ENCODE results near the gene TMEM221. TPM values are rescaled to one million over a fixed set of nuclear protein-coding genes. Genes with fewer than 3 reads are reported as not detected.

The TMEM221 gene
- total and polyA plus RNA-seq, 2 donors (not counting 3 experiments of a cell fraction or from before 2014, with no cell fraction given), result 0.08 TPM; not detected in 1

DNA sequence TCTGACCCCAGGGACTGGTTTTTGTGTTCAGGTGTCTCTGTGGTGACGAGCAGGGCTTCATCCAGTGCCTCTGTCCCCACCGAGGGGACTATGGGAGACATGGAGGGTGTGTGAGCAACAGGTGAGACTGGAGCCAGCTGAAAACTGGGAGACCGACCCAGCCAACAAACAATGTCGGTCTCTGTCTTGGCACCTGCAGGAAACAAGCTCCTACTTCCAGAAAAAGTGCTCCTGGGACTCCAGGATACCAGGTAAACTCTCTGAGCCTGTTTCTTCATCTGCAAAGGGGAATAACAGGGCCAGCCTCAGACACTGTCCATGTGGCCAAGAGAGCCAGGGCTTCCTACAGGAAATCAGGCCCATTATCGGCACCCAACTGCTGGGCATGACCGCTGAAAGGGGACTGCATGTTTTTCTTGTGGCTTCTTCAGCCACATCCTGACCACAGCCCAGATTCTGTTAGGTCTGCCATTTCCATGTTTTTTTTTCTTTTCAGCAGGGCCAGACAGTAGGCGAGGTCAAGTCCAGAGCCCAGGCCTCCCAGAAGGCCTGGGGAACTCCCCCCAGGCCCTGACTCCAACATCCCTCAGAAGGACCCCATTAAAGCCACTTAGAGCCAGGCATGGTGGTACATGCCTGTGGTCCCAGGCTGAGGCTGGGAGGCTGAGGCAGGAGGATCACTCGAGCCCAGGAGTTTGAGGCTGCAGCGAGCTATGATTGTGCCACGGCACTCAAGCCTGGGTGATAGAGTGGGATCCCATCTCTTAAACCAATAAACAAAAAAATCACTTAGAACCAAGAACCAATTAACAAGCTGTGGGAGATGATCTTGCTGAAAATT, 42.2 kb downstream of the TMEM221 start:
- DNase-seq (ENCODE audit: low read depth, low spot score), result peak; percentile 41
- H3K4me1 ChIP-seq (ENCODE audit: control insufficient read depth, extremely low read depth, insufficient read depth, low read length), result peaks cover 22% of the 10 kb centered on the region
- H3K9ac ChIP-seq (replicated peaks; ENCODE audit: extremely low read depth, insufficient read depth, low read length), result no peak overlapping the region
- TSS peak; percentile 87 for BruUV-seq (replicated peaks)
- H3K27ac ChIP-seq (ENCODE audit: insufficient read depth, low read depth, low read length), result peak overlapping the region; percentile 7
- H2AFZ ChIP-seq (ENCODE audit: low read depth, low read length), result peak overlapping the region; percentile 4
- H3K79me2 ChIP-seq (ENCODE audit: control insufficient read depth, insufficient read depth, low read length), result peaks cover 8% of the 10 kb centered on the region
- no peaks in the 10 kb centered on the region for H3K27me3 ChIP-seq (ENCODE audit: control insufficient read depth in 2 of 2, insufficient read depth in 2 of 2, low read length in 2 of 2)
- H3K4me3 ChIP-seq (replicated peaks in 1 of 3; ENCODE audit: insufficient read depth in 1 of 3, low read depth in 1 of 3, low read length in 3 of 3), result no peak overlapping the region
- CTCF ChIA-PET, result interaction anchor here (0.9 to 1.8 kb wide), 7 partner anchors 9 to 453 kb away, joined by 3 to 7 read pairs (median 3); partner anchors contain the start of gene MVB12A
- H3K4me2 ChIP-seq (ENCODE audit: insufficient read depth, low read length), result peak overlapping the region; percentile 64
- TF ChIP-seq, protein P1, sequence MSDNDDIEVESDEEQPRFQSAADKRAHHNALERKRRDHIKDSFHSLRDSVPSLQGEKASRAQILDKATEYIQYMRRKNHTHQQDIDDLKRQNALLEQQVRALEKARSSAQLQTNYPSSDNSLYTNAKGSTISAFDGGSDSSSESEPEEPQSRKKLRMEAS (IDR thresholded peaks at IDR 0.05; ENCODE audit: insufficient read depth, insufficient read length), result peak; percentile 18
- no peak for TF ChIP-seq POLR2A (IDR thresholded peaks at IDR 0.05; ENCODE audit: low read depth, low read length)
- H4K20me1 ChIP-seq (replicated peaks; ENCODE audit: control insufficient read depth, extremely low read depth, insufficient read depth, low read length), result no peaks in the 10 kb centered on the region
- POLR2A ChIA-PET, result interaction anchor here (1.5 kb wide), 1 partner anchor 12 kb away, joined by 4 read pairs; no protein-coding TSS in a partner anchor
- intact Hi-C loops (cut with micrococcal nuclease) (loop anchor here (10.0 kb wide), 1 partner anchor 149 kb away; the partner anchor contains the start of gene COLGALT1), dilution Hi-C loops (cut with MboI; ENCODE audit: extremely low pct_ligation_motif_present, low sequenced_read_pairs) (no loop called here)
- H3K9me3 ChIP-seq (replicated peaks; ENCODE audit: control insufficient read depth, insufficient read depth, low read length), result no peaks in the 10 kb centered on the region
- peak; percentile 77 for FAIRE-seq
- no peaks in the 10 kb centered on the region for H3K9me1 ChIP-seq (replicated peaks; ENCODE audit: control insufficient read depth, extremely low read depth, insufficient read depth, low read length)
- no peaks in the 10 kb centered on the region for H3K36me3 ChIP-seq (ENCODE audit: control insufficient read depth in 2 of 2, extremely low read depth in 1 of 2, insufficient read depth in 2 of 2, low read length in 2 of 2)

DNA sequence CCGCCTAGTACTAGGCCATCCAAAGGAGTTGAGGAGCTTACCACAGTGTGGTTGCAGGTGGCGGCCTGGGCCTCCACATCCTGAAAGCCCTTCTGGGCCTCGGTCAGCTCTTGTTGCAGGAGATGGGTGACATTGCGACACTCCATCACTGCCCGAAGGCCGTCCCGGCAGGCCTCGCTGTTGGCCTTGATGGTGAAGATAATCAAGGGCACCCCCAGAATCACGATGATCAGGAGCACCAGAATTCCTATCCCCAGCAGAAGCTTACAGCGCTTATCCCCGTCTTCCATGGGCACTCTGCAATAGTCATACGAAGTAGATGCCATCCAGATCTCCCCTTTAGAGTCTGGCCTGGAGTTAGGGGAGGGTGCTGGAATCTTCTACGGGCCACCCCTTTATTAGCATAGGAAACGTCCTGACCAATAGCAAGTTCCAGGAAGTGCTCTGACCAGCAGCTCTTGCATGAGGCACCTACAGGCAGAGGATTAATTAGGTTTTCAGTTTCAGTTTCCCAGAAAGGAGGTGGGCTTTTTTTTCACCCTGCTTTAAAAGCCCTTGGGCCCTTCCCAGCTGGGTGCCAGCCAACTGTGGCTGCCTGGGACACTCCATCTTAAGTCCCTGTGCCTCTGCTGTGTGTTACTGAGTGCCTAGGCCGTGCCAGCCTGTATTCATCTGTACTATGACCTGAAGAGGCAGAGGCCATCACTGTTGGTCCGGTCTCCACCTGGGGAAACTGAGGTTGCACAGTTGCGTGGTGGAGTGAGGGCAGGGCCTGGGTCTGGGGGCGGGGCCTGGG, 43.0 kb downstream of the TMEM221 start, which contains the start of gene BST2:
Gene BST2 (minus strand): TSS at position 381 of the 796 bp plus-strand sequence. CDS start 55 bp downstream, at position 326.
- Histone ChIP-seq H3K9ac (replicated peaks; ENCODE audit: extremely low read depth, insufficient read depth, low read length) (no peak within 1 kb of the TSS), H3K27ac (ENCODE audit: insufficient read depth, low read depth, low read length) (peak within 1 kb of the TSS; percentile 7), H3K36me3 (ENCODE audit: control insufficient read depth in 2 of 2, extremely low read depth in 1 of 2, insufficient read depth in 2 of 2, low read length in 2 of 2) (no peaks in the 10 kb centered on the region), H2AFZ (ENCODE audit: low read depth, low read length) (peak within 1 kb of the TSS; percentile 55), H3K9me1 (replicated peaks; ENCODE audit: control insufficient read depth, extremely low read depth, insufficient read depth, low read length) (no peaks in the 10 kb centered on the region), H3K9me3 (replicated peaks; ENCODE audit: control insufficient read depth, insufficient read depth, low read length) (no peaks in the 10 kb centered on the region), H3K4me1 (ENCODE audit: control insufficient read depth, extremely low read depth, insufficient read depth, low read length) (peaks cover 22% of the 10 kb centered on the region), H3K4me3 (replicated peaks in 1 of 3; ENCODE audit: insufficient read depth in 1 of 3, low read depth in 1 of 3, low read length in 3 of 3) (peak within 1 kb of the TSS in 2 of 3 experiments; percentile 20 to 44), H3K79me2 (ENCODE audit: control insufficient read depth, insufficient read depth, low read length) (peaks cover 8% of the 10 kb centered on the region), H3K27me3 (ENCODE audit: control insufficient read depth in 2 of 2, insufficient read depth in 2 of 2, low read length in 2 of 2) (no peaks in the 10 kb centered on the region), H4K20me1 (replicated peaks; ENCODE audit: control insufficient read depth, extremely low read depth, insufficient read depth, low read length) (no peaks in the 10 kb centered on the region), H3K4me2 (ENCODE audit: insufficient read depth, low read length) (peak within 1 kb of the TSS; percentile 67)
- no TSS peak for BruUV-seq (replicated peaks)
- peak; percentile 84 for DNase-seq (ENCODE audit: low read depth, low spot score)
- no peak for TF ChIP-seq GATA2 (IDR thresholded peaks at IDR 0.05; ENCODE audit: insufficient read depth, insufficient read length, low read depth, low read length)
- peak; percentile 57 for TF ChIP-seq POLR2AphosphoS5 (IDR thresholded peaks at IDR 0.05; ENCODE audit: insufficient read depth, low read depth, low read length)
- TF ChIP-seq POLR2A (IDR thresholded peaks at IDR 0.05; ENCODE audit: low read depth, low read length), result peak; percentile 70
- FAIRE-seq, result peak; percentile 98
- ChIA-PET POLR2A (interaction anchor here (0.8 to 1.5 kb wide), 2 partner anchors 13 to 361 kb away, joined by 3 to 4 read pairs; no protein-coding TSS in a partner anchor), CTCF (interaction anchor here (0.5 to 1.8 kb wide), 9 partner anchors 9 to 454 kb away, joined by 3 to 7 read pairs (median 3); partner anchors contain the start of gene MVB12A)
- intact Hi-C loops (cut with micrococcal nuclease) (loop anchor here (10.0 kb wide), 1 partner anchor 149 kb away; the partner anchor contains the start of gene COLGALT1), dilution Hi-C loops (cut with MboI; ENCODE audit: extremely low pct_ligation_motif_present, low sequenced_read_pairs) (no loop called here)

Data from endothelial cell of umbilical vein (primary cell).